Suppressor macrophage treated with lipopolysaccharide for 4 hours (primary cell): ENCODE results near the gene ATP1A4.
A peak's percentile ranks its signal among the peaks of the same experiment; 100 is the strongest.

Experiments
- DNase-seq: peaks from one replicate; pipeline ENCODE4 v3.0.0-alpha.2; 2020

The ATP1A4 gene

GRCh38 chr1:160207771-160208556 is 56.6 kb downstream of the ATP1A4 start:
- DNase-seq, result no peak

- no peak for DNase-seq
These were observed 57.3 kb downstream of the ATP1A4 start for GRCh38 chr1:160208557-160209320.

GRCh38 chr1:160209321-160210046 is 58.1 kb downstream of the ATP1A4 start:
- no peak for DNase-seq

GRCh38 chr1:160210561-160210960 is 59.2 kb downstream of the ATP1A4 start:
- no peak for DNase-seq

GRCh38 chr1:160211046-160211790 is 59.8 kb downstream of the ATP1A4 start:
- no peak for DNase-seq

GRCh38 chr1:160214481-160215140 is 63.2 kb downstream of the ATP1A4 start:
- DNase-seq, result no peak

- DNase-seq, result no peak
These were observed 64.9 kb downstream of the ATP1A4 start for GRCh38 chr1:160216301-160216700.

GRCh38 chr1:160217481-160218051 is 66.2 kb downstream of the ATP1A4 start:
- no peak for DNase-seq

GRCh38 chr1:160219062-160219929 is 67.9 kb downstream of the ATP1A4 start:
- DNase-seq, result peak; percentile 59

- no peak for DNase-seq
These were observed 68.9 kb downstream of the ATP1A4 start for GRCh38 chr1:160220301-160220700.

GRCh38 chr1:160221089-160221488 is 69.7 kb downstream of the ATP1A4 start:
- no peak for DNase-seq

- DNase-seq, result no peak
These were observed 71.1 kb downstream of the ATP1A4 start for GRCh38 chr1:160222546-160222945.

GRCh38 chr1:160224606-160225005 is 73.2 kb downstream of the ATP1A4 start:
- no peak for DNase-seq

- DNase-seq, result no peak
These were observed 73.9 kb downstream of the ATP1A4 start for GRCh38 chr1:160225345-160225744.

- DNase-seq, result no peak
These were observed 75.2 kb downstream of the ATP1A4 start for GRCh38 chr1:160226623-160227022.

GRCh38 chr1:160227034-160227433 is 75.6 kb downstream of the ATP1A4 start:
- no peak for DNase-seq

- DNase-seq, result no peak
These were observed 76.2 kb downstream of the ATP1A4 start for GRCh38 chr1:160227561-160227960.

GRCh38 chr1:160228431-160228830 is 77.0 kb downstream of the ATP1A4 start:
- no peak for DNase-seq

- no peak for DNase-seq
These were observed 81.5 kb downstream of the ATP1A4 start for GRCh38 chr1:160232911-160233310.
